Nephron progenitor cell (in vitro differentiated cells): ENCODE measurements around the gene CNTN5.

Source experiments
- DNase-seq: peaks from one replicate; pipeline ENCODE4 v3.0.0; 2021
- H3K27ac Mint-ChIP-seq: 2 replicates; pipeline ENCODE4 v1.8.0; 2021; ENCODE audit warnings: mild to moderate bottlenecking, moderate library complexity, mixed read lengths
- H3K27me3 Mint-ChIP-seq: 2 replicates; pipeline ENCODE4 v1.8.0; 2021; ENCODE audit warnings: mild to moderate bottlenecking, low read depth, mixed read lengths; ENCODE audit not compliant: poor library complexity
- H3K36me3 Mint-ChIP-seq: 2 replicates; pipeline ENCODE4 v1.8.0; 2021; ENCODE audit warnings: low read depth, mixed read lengths
- H3K4me1 Mint-ChIP-seq: 2 replicates; pipeline ENCODE4 v1.8.0; 2021; ENCODE audit warnings: mixed read lengths
- H3K4me3 Mint-ChIP-seq: 2 replicates; pipeline ENCODE4 v1.8.0; 2021; ENCODE audit warnings: mild to moderate bottlenecking, moderate library complexity, mixed read lengths
- H3K9me3 Mint-ChIP-seq: 2 replicates; pipeline ENCODE4 v1.8.0; 2021; ENCODE audit warnings: mild to moderate bottlenecking, moderate library complexity, mixed read lengths
- CTCF ChIP-seq: fragments of 200-600 bp; sonication (generic); IDR thresholded peaks from 2 replicates; pipeline ENCODE4 v1.5.0; 2021; ENCODE audit warnings: antibody characterized with exemption

CNTN5 gene

GRCh38 chr11:99568808-99569207 is 548.1 kb downstream of the CNTN5 start:
- no peak for TF ChIP-seq CTCF
- H3K9me3 Mint-ChIP-seq: no peaks in the 10 kb centered on the region
- H3K4me3 Mint-ChIP-seq: no peak overlapping the region
- no peak for DNase-seq
- H3K36me3 Mint-ChIP-seq: no peaks in the 10 kb centered on the region
- no peaks in the 10 kb centered on the region for H3K4me1 Mint-ChIP-seq
- H3K27ac Mint-ChIP-seq: no peak overlapping the region
- H3K27me3 Mint-ChIP-seq: peaks cover 3% of the 10 kb centered on the region

- Mint-ChIP-seq H3K4me3 (no peak overlapping the region), H3K4me1 (no peaks in the 10 kb centered on the region), H3K9me3 (no peaks in the 10 kb centered on the region), H3K36me3 (no peaks in the 10 kb centered on the region), H3K27me3 (peaks cover 3% of the 10 kb centered on the region), H3K27ac (no peak overlapping the region)
- no peak for DNase-seq
- TF ChIP-seq CTCF: no peak
These were observed 550.3 kb downstream of the CNTN5 start for GRCh38 chr11:99571094-99571493.

- peaks cover 28% of the 10 kb centered on the region for H3K9me3 Mint-ChIP-seq
These were observed 564.1 kb downstream of the CNTN5 start for GRCh38 chr11:99584830-99585229.

GRCh38 chr11:99585606-99586005 is 564.9 kb downstream of the CNTN5 start:
- no peak overlapping the region for H3K4me3 Mint-ChIP-seq
- H3K4me1 Mint-ChIP-seq: no peaks in the 10 kb centered on the region
- H3K9me3 Mint-ChIP-seq: peaks cover 24% of the 10 kb centered on the region
- no peaks in the 10 kb centered on the region for H3K36me3 Mint-ChIP-seq
- no peak for TF ChIP-seq CTCF
- DNase-seq: no peak
- H3K27me3 Mint-ChIP-seq: no peaks in the 10 kb centered on the region
- H3K27ac Mint-ChIP-seq: no peak overlapping the region

More at GRCh38 chr11:99584830-99585229, 564.1 kb downstream of the CNTN5 start:
- no peak for TF ChIP-seq CTCF
- Mint-ChIP-seq H3K36me3 (no peaks in the 10 kb centered on the region), H3K27me3 (no peaks in the 10 kb centered on the region), H3K27ac (no peak overlapping the region), H3K4me1 (no peaks in the 10 kb centered on the region), H3K4me3 (no peak overlapping the region)
- DNase-seq: no peak

- no peak overlapping the region for H3K4me3 Mint-ChIP-seq
- no peaks in the 10 kb centered on the region for H3K4me1 Mint-ChIP-seq
- H3K27me3 Mint-ChIP-seq: no peaks in the 10 kb centered on the region
- DNase-seq: no peak
- no peaks in the 10 kb centered on the region for H3K36me3 Mint-ChIP-seq
- H3K9me3 Mint-ChIP-seq: no peaks in the 10 kb centered on the region
- H3K27ac Mint-ChIP-seq: no peak overlapping the region
- no peak for TF ChIP-seq CTCF
These were observed 569.0 kb downstream of the CNTN5 start for GRCh38 chr11:99589771-99590170.

GRCh38 chr11:99592266-99592665 is 571.5 kb downstream of the CNTN5 start:
- Mint-ChIP-seq H3K4me3 (no peak overlapping the region), H3K9me3 (no peaks in the 10 kb centered on the region), H3K27me3 (no peaks in the 10 kb centered on the region), H3K4me1 (no peaks in the 10 kb centered on the region), H3K27ac (no peak overlapping the region), H3K36me3 (no peaks in the 10 kb centered on the region)
- TF ChIP-seq CTCF: no peak
- no peak for DNase-seq
